IMR-90 (cell line): ENCODE results near the gene CPED1. TPM values are rescaled to one million over a fixed set of nuclear protein-coding genes. Genes with fewer than 3 reads are reported as not detected.

Experiments used
- ATAC-seq: fragments of 200-7000 bp; cut with Tn5 transposase; 2 replicates; pipeline ENCODE4 v1.9.1; 2020; ENCODE audit warnings: low read depth, mild to moderate bottlenecking, moderate library complexity
- BruUV-seq: library from RNA; stranded (reverse); fragments of 400-500 nt; replicated peaks from 2 replicates; lab custom pipeline; 2021; lab: Mats Ljungman, UMichigan
- CTCF ChIA-PET: fragments of 300-600 bp; formaldehyde crosslinking; extraction: SDS; loops from one replicate; lab custom pipeline; 2021; ENCODE audit warnings: antibody characterized with exemption; lab: Yijun Ruan, JAX
- POLR2A ChIA-PET: fragments of 300-600 bp; sonication (Branson Sonifier 250); formaldehyde crosslinking; loops from one replicate; lab custom pipeline; 2022; ENCODE audit warnings: antibody characterized with exemption; ENCODE audit not compliant: unreplicated experiment; lab: Charles Lee
- DNase-seq: peaks from one replicate; pipeline ENCODE4 v3.0.0; 2013
- H2AFZ ChIP-seq: replicated peaks from 2 replicates; pipeline ENCODE3; 2013; ENCODE audit warnings: low read length, mild to moderate bottlenecking; ENCODE audit not compliant: poor library complexity
- H2AK5ac ChIP-seq: 2 replicates; pipeline ENCODE4 v1.6.1; 2013; ENCODE audit warnings: low read depth, low read length, inconsistent platforms
- H2AK9ac ChIP-seq: replicated peaks from 2 replicates; pipeline ENCODE3; 2013; ENCODE audit warnings: mild to moderate bottlenecking, low read depth, low read length, moderate library complexity; ENCODE audit not compliant: poor library complexity
- H2BK120ac ChIP-seq: 2 replicates; pipeline ENCODE4 v1.6.1; 2013; ENCODE audit warnings: low read depth, low read length, inconsistent platforms
- H2BK15ac ChIP-seq: 3 replicates; pipeline ENCODE4 v1.6.1; 2013; ENCODE audit warnings: low read depth, low read length, inconsistent platforms
- H2BK20ac ChIP-seq: 2 replicates; pipeline ENCODE4 v1.6.1; 2013; ENCODE audit warnings: low read depth, mild to moderate bottlenecking, inconsistent platforms, low read length, moderate library complexity
- H2BK5ac ChIP-seq: 2 replicates; pipeline ENCODE4 v1.6.1; 2013; ENCODE audit warnings: mild to moderate bottlenecking, low read depth, low read length, inconsistent platforms; ENCODE audit not compliant: poor library complexity, severe bottlenecking
- H3K14ac ChIP-seq: replicated peaks from 2 replicates; pipeline ENCODE4 v1.6.1; 2013; ENCODE audit warnings: low read depth, low read length, inconsistent platforms
- H3K18ac ChIP-seq: 2 replicates; pipeline ENCODE4 v1.6.1; 2013; ENCODE audit warnings: low read depth, low read length, control low read depth
- H3K23ac ChIP-seq: 2 replicates; pipeline ENCODE4 v1.6.1; 2013; ENCODE audit warnings: low read depth, low read length, inconsistent platforms
- H3K27ac ChIP-seq: 2 replicates; pipeline ENCODE4 v1.5.1; 2013; ENCODE audit warnings: mild to moderate bottlenecking, control low read depth, low read length; ENCODE audit not compliant: insufficient read depth
- H3K27me3 ChIP-seq: 2 replicates; pipeline ENCODE4 v1.6.1; 2013; ENCODE audit warnings: low read length; ENCODE audit not compliant: control insufficient read depth, insufficient read depth
- H3K36me3 ChIP-seq: 2 replicates; pipeline ENCODE4 v1.6.1; 2013; ENCODE audit warnings: low read length, mixed read lengths; ENCODE audit not compliant: control insufficient read depth, insufficient read depth
- H3K4ac ChIP-seq: 2 replicates; pipeline ENCODE4 v1.6.1; 2013; ENCODE audit warnings: low read depth, low read length, inconsistent platforms
- H3K4me1 ChIP-seq: 2 replicates; pipeline ENCODE4 v1.6.1; 2013; ENCODE audit warnings: low read length, mixed read lengths; ENCODE audit not compliant: control insufficient read depth, insufficient read depth
- H3K4me2 ChIP-seq: 2 replicates; pipeline ENCODE4 v1.6.1; 2013; ENCODE audit warnings: low read depth, mild to moderate bottlenecking, control low read depth, low read length, moderate library complexity
- H3K4me3 ChIP-seq: 2 replicates; pipeline ENCODE4 v1.5.1; 2013; ENCODE audit warnings: low read depth, mild to moderate bottlenecking, control low read depth, low read length, moderate library complexity; ENCODE audit not compliant: insufficient read depth
- H3K56ac ChIP-seq: 2 replicates; pipeline ENCODE4 v1.6.1; 2013; ENCODE audit warnings: low read length, inconsistent platforms; ENCODE audit not compliant: insufficient read depth; ENCODE audit errors: extremely low read depth
- H3K79me1 ChIP-seq, 2 experiments: 2 replicates each; pipeline ENCODE4 v1.6.1; 2013; ENCODE audit warnings: low read length in 2 of 2, inconsistent platforms in 1 of 2, low read depth in 1 of 2
- H3K9ac ChIP-seq: 2 replicates; pipeline ENCODE4 v1.6.1; 2013; ENCODE audit warnings: low read depth, low read length, control low read depth
- H3K9me1 ChIP-seq: 2 replicates; pipeline ENCODE4 v1.6.1; 2013; ENCODE audit warnings: low read length, inconsistent platforms; ENCODE audit not compliant: insufficient read depth
- H3K9me3 ChIP-seq: 2 replicates; pipeline ENCODE4 v1.6.1; 2013; ENCODE audit warnings: low read length; ENCODE audit not compliant: control insufficient read depth, insufficient read depth
- H4K20me1 ChIP-seq: 2 replicates; pipeline ENCODE4 v1.6.1; 2013; ENCODE audit warnings: low read length, inconsistent platforms; ENCODE audit not compliant: insufficient read depth
- H4K5ac ChIP-seq: 2 replicates; pipeline ENCODE4 v1.6.1; 2013; ENCODE audit warnings: mild to moderate bottlenecking, low read depth, low read length, control low read depth
- H4K8ac ChIP-seq, 2 experiments: 2 replicates each; pipeline ENCODE4 v1.6.1; 2013; ENCODE audit warnings: low read depth in 2 of 2, low read length in 2 of 2, control low read depth in 1 of 2, inconsistent platforms in 1 of 2
- H4K91ac ChIP-seq: 2 replicates; pipeline ENCODE4 v1.6.1; 2013; ENCODE audit warnings: low read depth, low read length, inconsistent platforms; ENCODE audit not compliant: insufficient read depth
- BHLHE40 ChIP-seq: fragments of 150-350 bp; IDR thresholded peaks from 2 replicates; pipeline ENCODE4 v1.6.1; 2016; ENCODE audit warnings: mild to moderate bottlenecking, low read depth, low read length
- ELK1 ChIP-seq: fragments of 150-350 bp; IDR thresholded peaks from 2 replicates; pipeline ENCODE4 v1.6.1; 2016; ENCODE audit warnings: low read depth, mild to moderate bottlenecking, low read length, moderate library complexity, borderline replicate concordance
- MAFK ChIP-seq: IDR thresholded peaks from 2 replicates; pipeline ENCODE4 v1.6.1; 2012; ENCODE audit warnings: low read depth, low read length, improper control_type of control experiment
- MAZ ChIP-seq: IDR thresholded peaks from 2 replicates; pipeline ENCODE4 v1.6.1; 2012; ENCODE audit warnings: low read depth, mild to moderate bottlenecking, low read length, improper control_type of control experiment, moderate library complexity, borderline replicate concordance
- MXI1 ChIP-seq: IDR thresholded peaks from 2 replicates; pipeline ENCODE4 v1.6.1; 2012; ENCODE audit warnings: low read depth, mild to moderate bottlenecking, low read length, moderate library complexity, borderline replicate concordance
- NFE2L2 ChIP-seq: fragments of 150-350 bp; IDR thresholded peaks from 2 replicates; pipeline ENCODE4 v1.6.1; 2016; ENCODE audit warnings: low read depth, mild to moderate bottlenecking, low read length
- RAD21 ChIP-seq: IDR thresholded peaks from 2 replicates; pipeline ENCODE4 v1.6.1; 2012; ENCODE audit warnings: low read length, improper control_type of control experiment
- RCOR1 ChIP-seq: IDR thresholded peaks from 2 replicates; pipeline ENCODE4 v1.6.1; 2012; ENCODE audit warnings: mild to moderate bottlenecking, low read length, improper control_type of control experiment; ENCODE audit not compliant: insufficient replicate concordance
- RFX5 ChIP-seq: IDR thresholded peaks from 2 replicates; pipeline ENCODE4 v1.8.0; 2012; ENCODE audit warnings: low read depth, mild to moderate bottlenecking, low read length, moderate library complexity
- USF2 ChIP-seq: fragments of 150-350 bp; IDR thresholded peaks from 2 replicates; pipeline ENCODE4 v1.6.1; 2017; ENCODE audit warnings: mild to moderate bottlenecking, antibody characterized with exemption, low read length, low read depth
- whole genome bisulfite sequencing, 2 experiments: methylation state at CpG; one replicate each; pipeline versions ENCODE4 v1.1.5 to v1.1.7; 2013; ENCODE audit warnings: missing lambda C conversion rate in 2 of 2; ENCODE audit not compliant: insufficient read length in 1 of 2; ENCODE audit errors: extremely low coverage in 2 of 2; 5-methylcytosine and 5-hydroxymethylcytosine counted together
- dilution Hi-C: fragments of 300-500 bp; cut with HindIII; formaldehyde crosslinking; loops from one replicate; pipeline ENCODE4 v1.14.3; 2018; ENCODE audit warnings: low sequenced_read_pairs; ENCODE audit not compliant: unreplicated experiment
- in situ Hi-C: fragments of 300-500 bp; cut with MboI; formaldehyde crosslinking; loops from 3 replicates; pipeline ENCODE4 v1.14.3; 2019; ENCODE audit warnings: low sequenced_read_pairs, inconsistent platforms, mixed read lengths
- intact Hi-C: fragments of 100-400 bp; cut with micrococcal nuclease; formaldehyde crosslinking; loops from 2 replicates; pipeline ENCODE4 v1.10.0; 2022
- polyA plus RNA-seq, 3 experiments: library from polyadenylated mRNA; depleted of rRNA; stranded (reverse); fragments of >200 nt; gene quantifications; 2 replicates each; pipeline ENCODE4 v1.2.3, GENCODE V29; 2012; ENCODE audit warnings: low replicate concordance in 1 of 3
- total RNA-seq: library from RNA; depleted of rRNA; stranded (reverse); fragments of >200 nt; gene quantifications from 2 replicates; pipeline ENCODE4 v1.2.3, GENCODE V29; 2012

The CPED1 gene
- total and polyA plus RNA-seq, 2 of the 4 experiments (the other 2 are of a cell fraction) = 31.2 to 96.8 TPM

GRCh38 chr7:121073463-121074099 lies 85.1 kb downstream of the CPED1 start:
- H2AFZ ChIP-seq = no peak overlapping the region
- peaks cover 2% of the 10 kb centered on the region; the same call in 1 of the 2 replicates for H3K4me1 ChIP-seq
- no peak overlapping the region for H3K27ac ChIP-seq
- H3K4me2 ChIP-seq = no peak overlapping the region
- no peak overlapping the region for H3K4ac ChIP-seq
- TF ChIP-seq MAZ (no peak), BHLHE40 (no peak), NFE2L2 (no peak), RAD21 (no peak), RFX5 (no peak), MAFK (no peak), RCOR1 (no peak), USF2 (no peak), ELK1 (no peak), MXI1 (no peak)
- H3K23ac ChIP-seq = no peak overlapping the region; the same call in 1 of the 2 replicates
- no peak overlapping the region for H2BK15ac ChIP-seq
- intact Hi-C loops (no loop called here), in situ Hi-C loops (no loop called here), dilution Hi-C loops (no loop called here)
- H4K91ac ChIP-seq = no peak overlapping the region
- WGBS, 2 experiments = no CpG with 5 or more reads among the region's 3 CpGs
- no peaks in the 10 kb centered on the region for H3K36me3 ChIP-seq
- no peak for DNase-seq
- no peak overlapping the region for H2AK9ac ChIP-seq
- ATAC-seq = no peak
- H3K79me1 ChIP-seq = peaks cover 25 to 59% of the 10 kb centered on the region in 2 experiments
- H3K4me3 ChIP-seq = no peak overlapping the region
- H2AK5ac ChIP-seq = no peak overlapping the region
- H3K18ac ChIP-seq = peak overlapping the region; percentile 35; the same call in 1 of the 2 replicates
- H3K9ac ChIP-seq = no peak overlapping the region
- no peak overlapping the region for H4K8ac ChIP-seq
- no peaks in the 10 kb centered on the region; the same call in 1 of the 2 replicates for H4K20me1 ChIP-seq
- H3K27me3 ChIP-seq = no peaks in the 10 kb centered on the region
- H3K14ac ChIP-seq = no peak overlapping the region
- POLR2A ChIA-PET = no interaction called here
- H4K5ac ChIP-seq = peak overlapping the region; percentile 62; the same call in 1 of the 2 replicates
- H2BK5ac ChIP-seq = no peak overlapping the region
- CTCF ChIA-PET = interaction anchor here (1.0 kb wide), 1 partner anchor 85 kb away, joined by 3 read pairs; the partner anchor contains the start of gene CPED1
- peaks cover 3% of the 10 kb centered on the region for H3K9me1 ChIP-seq
- BruUV-seq = no TSS peak
- no peak overlapping the region for H2BK20ac ChIP-seq
- no peak overlapping the region for H3K56ac ChIP-seq
- H2BK120ac ChIP-seq = no peak overlapping the region
- H3K9me3 ChIP-seq = no peaks in the 10 kb centered on the region
